Spleen (tissue), 11 donors: Measurements from ENCODE around the gene JAK2. TPM values are rescaled to one million over a fixed set of nuclear protein-coding genes. Genes with fewer than 3 reads are reported as not detected.

Experiments used
- DNase-seq: peaks from one replicate; pipeline ENCODE4 v3.0.0-alpha.2; 2020
- H3K27ac ChIP-seq, 8 donors: fragments of 200-600 bp; sonication (generic) in 7 of 8; 1 replicate in 4 of 8; 2 replicates in 4 of 8; pipeline versions ENCODE4 v1.5.0 to v1.8.0; 2016 to 2021; ENCODE audit warnings: inconsistent platforms in 4 of 8, mild to moderate bottlenecking in 4 of 8, moderate library complexity in 1 of 8
- H3K27me3 ChIP-seq, 7 donors: fragments of 200-600 bp; sonication (generic) in 6 of 7; replicated peaks in 1 of 7; 1 replicate in 4 of 7; 2 replicates in 3 of 7; pipeline versions ENCODE4 v1.5.0 to v1.8.0; 2016 to 2021; ENCODE audit warnings: inconsistent platforms in 3 of 7, mild to moderate bottlenecking in 1 of 7
- H3K36me3 ChIP-seq, 6 donors: fragments of 200-600 bp; sonication (generic) in 5 of 6; 1 replicate in 4 of 6; 2 replicates in 2 of 6; pipeline versions ENCODE4 v1.5.0 to v1.8.0; 2016 to 2021; ENCODE audit warnings: inconsistent platforms in 2 of 6
- H3K4me1 ChIP-seq, 6 donors: fragments of 200-600 bp; sonication (generic) in 5 of 6; 1 replicate in 3 of 6; 2 replicates in 3 of 6; pipeline versions ENCODE4 v1.5.0 to v1.8.0; 2016 to 2021; ENCODE audit warnings: inconsistent platforms in 3 of 6
- H3K4me3 ChIP-seq, 8 donors: fragments of 200-600 bp; sonication (generic) in 7 of 8; 1 replicate in 4 of 8; 2 replicates in 4 of 8; pipeline versions ENCODE4 v1.5.0 to v1.8.0; 2016 to 2021; ENCODE audit warnings: inconsistent platforms in 4 of 8, mild to moderate bottlenecking in 4 of 8, moderate library complexity in 2 of 8
- H3K9me3 ChIP-seq, 8 donors: fragments of 200-600 bp; sonication (generic) in 7 of 8; 1 replicate in 4 of 8; 2 replicates in 4 of 8; pipeline versions ENCODE4 v1.5.0 to v1.8.0; 2016 to 2021; ENCODE audit warnings: inconsistent platforms in 4 of 8
- POLR2A ChIP-seq, 3 donors: fragments of 450-650 bp; IDR thresholded peaks; one replicate each; pipeline ENCODE4 v1.5.1; 2017; ENCODE audit warnings: antibody characterized with exemption in 3 of 3, mild to moderate bottlenecking in 1 of 3
- POLR2AphosphoS5 ChIP-seq, 3 donors: sonication (generic); formaldehyde crosslinking; IDR thresholded peaks; one replicate each; pipeline ENCODE4 v1.5.1; 2017; ENCODE audit warnings: antibody characterized with exemption in 3 of 3
- WGBS, 5 donors: extraction: QIAGEN DNeasy Blood & Tissue Kit in 3 of 5; methylation state at CpG; one replicate each; pipeline versions ENCODE4 v1.1.5 to v1.1.7; 2013 to 2018; 5-methylcytosine and 5-hydroxymethylcytosine counted together
- intact Hi-C: fragments of 100-400 bp; cut with DNase I; formaldehyde crosslinking; loops from one replicate; pipeline ENCODE4 v1.15.0; 2023; ENCODE audit warnings: low total_unique reads
- polyA plus RNA-seq, 3 donors: library from polyadenylated mRNA; stranded (reverse); fragments of 200-250 nt; gene quantifications; one replicate each; pipeline ENCODE4 v1.2.1, GENCODE V29; 2013
- total RNA-seq, 7 donors: library from RNA; depleted of rRNA in 3 of 7; stranded (reverse); fragments of >200 nt in 3 of 7; fragmentation: NEBNext Ultra II Directional in 4 of 7; extraction: Animal tissue kit (Norgen Biotek cat#: 25700) in 4 of 7; gene quantifications; one replicate each; pipeline versions ENCODE4 v1.1.0 to v1.2.1, GENCODE V29; 2016 to 2021
- TF ChIP-seq, protein P1 (sequence below), 11 experiments: fragments of 200-600 bp in 7 of 11; fragments of 450-650 bp in 4 of 11; sonication (generic) in 4 of 11; IDR thresholded peaks in 8 of 11; conservative IDR thresholded peaks in 3 of 11; 1 replicate in 7 of 11; 2 replicates in 4 of 11; pipeline versions ENCODE4 v1.4.0 to v1.8.0; 2016 to 2021; ENCODE audit warnings: antibody characterized with exemption in 11 of 11, inconsistent platforms in 4 of 11, mild to moderate bottlenecking in 1 of 11
- donor health status: healthy with polysubstance abuse.
- donor health status: DM: no; HTN: no; CAD: no; lungs with moderate emphysema.
- donor health status: DM: no; HTN: no; CAD: no.
- donor health status: Bipolar disorder and iron deficiency.
- donor health status: healthy.
- donor health status: DM: no; HTN: no; CAD: no.
- donor health status: DM: yes; HTN: yes; CAD: no.

The JAK2 gene
- total and polyA plus RNA-seq, 10 donors: 7.1 to 61.2 (median 45.8) TPM

DNA sequence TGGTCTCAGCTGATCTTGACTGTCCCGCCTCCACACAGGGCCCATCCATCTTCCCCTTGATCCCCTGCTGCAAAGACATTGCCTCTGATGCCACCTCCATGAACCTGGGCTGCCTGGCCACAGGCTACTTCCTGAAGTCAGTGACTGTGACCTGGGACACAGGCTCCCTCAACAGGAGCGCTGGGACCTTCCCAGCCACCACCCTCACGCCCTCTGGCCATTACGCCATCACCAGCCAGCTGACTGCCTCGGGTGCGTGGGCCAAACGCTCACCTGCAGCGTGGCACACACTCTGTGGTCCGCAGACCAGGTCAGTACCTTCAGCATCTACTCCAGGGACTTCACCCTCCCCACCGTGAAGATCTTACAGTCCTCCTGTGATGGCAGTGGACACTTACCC, 128.5 kb downstream of the JAK2 start:
- Histone ChIP-seq H3K36me3 (peaks cover 0 to 43% (median 27%) of the 10 kb centered on the region in 6 donors), H3K27me3 (no peaks in the 10 kb centered on the region), H3K4me1 (no peaks in the 10 kb centered on the region), H3K4me3 (no peak overlapping the region), H3K9me3 (peaks cover 0 to 28% (median 10%) of the 10 kb centered on the region in 8 donors), H3K27ac (no peak overlapping the region)
- peak; percentile 63 for DNase-seq
- intact Hi-C loops: no loop called here
- peak in 2 of 3 donors; percentile 4 to 60 for TF ChIP-seq POLR2AphosphoS5 (IDR thresholded peaks at IDR 0.05)
- TF ChIP-seq, protein P1, sequence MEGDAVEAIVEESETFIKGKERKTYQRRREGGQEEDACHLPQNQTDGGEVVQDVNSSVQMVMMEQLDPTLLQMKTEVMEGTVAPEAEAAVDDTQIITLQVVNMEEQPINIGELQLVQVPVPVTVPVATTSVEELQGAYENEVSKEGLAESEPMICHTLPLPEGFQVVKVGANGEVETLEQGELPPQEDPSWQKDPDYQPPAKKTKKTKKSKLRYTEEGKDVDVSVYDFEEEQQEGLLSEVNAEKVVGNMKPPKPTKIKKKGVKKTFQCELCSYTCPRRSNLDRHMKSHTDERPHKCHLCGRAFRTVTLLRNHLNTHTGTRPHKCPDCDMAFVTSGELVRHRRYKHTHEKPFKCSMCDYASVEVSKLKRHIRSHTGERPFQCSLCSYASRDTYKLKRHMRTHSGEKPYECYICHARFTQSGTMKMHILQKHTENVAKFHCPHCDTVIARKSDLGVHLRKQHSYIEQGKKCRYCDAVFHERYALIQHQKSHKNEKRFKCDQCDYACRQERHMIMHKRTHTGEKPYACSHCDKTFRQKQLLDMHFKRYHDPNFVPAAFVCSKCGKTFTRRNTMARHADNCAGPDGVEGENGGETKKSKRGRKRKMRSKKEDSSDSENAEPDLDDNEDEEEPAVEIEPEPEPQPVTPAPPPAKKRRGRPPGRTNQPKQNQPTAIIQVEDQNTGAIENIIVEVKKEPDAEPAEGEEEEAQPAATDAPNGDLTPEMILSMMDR (IDR thresholded peaks at IDR 0.05 in 8 of 11, conservative IDR thresholded peaks at IDR 0.05 in 3 of 11): no peak
- 95 to 99% (median 99%) methylated on average over 10 of the region's 10 CpGs for WGBS, 5 donors

DNA sequence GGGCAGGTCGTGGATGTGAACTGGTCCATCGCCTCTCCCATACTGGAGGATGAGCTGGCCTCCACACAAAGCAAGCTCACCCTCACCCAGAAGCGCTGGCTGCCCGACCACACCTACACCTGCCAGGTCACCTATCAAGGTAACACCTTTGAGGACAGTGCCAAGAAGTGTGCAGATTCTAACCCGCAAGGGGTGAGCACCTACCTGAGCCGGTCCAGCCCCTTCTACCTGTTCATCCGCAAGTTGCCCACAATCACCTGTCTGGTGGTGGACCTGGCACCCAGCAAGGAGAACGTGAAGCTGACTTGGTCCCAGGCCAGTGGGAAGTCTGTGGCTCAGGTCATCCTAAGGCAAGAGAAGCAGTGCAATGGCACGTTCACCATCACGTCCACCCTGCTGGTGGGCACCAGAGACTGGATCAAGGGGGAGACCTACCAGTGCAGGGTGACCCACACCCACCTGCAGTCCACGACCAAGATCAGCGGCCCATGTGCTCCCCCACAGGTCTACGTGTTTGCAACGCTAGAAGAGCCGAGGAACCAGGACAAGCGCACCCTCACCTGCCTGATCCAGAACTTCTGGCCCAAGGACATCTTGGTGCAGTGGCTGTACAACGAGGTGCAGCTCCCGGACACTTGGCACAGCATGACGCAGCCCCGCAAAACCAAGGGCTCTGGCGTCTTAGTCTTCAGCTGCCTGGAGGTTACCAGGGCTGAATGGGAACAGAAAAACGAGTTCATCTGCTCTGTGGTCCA, 129.1 kb downstream of the JAK2 start:
- intact Hi-C loops: no loop called here
- Histone ChIP-seq H3K36me3 (peaks cover 0 to 41% (median 27%) of the 10 kb centered on the region in 6 donors), H3K9me3 (peaks cover 0 to 28% (median 10%) of the 10 kb centered on the region in 8 donors), H3K27ac (no peak overlapping the region), H3K27me3 (no peaks in the 10 kb centered on the region), H3K4me3 (no peak overlapping the region), H3K4me1 (no peaks in the 10 kb centered on the region)
- peak; percentile 56 for DNase-seq
- TF ChIP-seq POLR2AphosphoS5 (IDR thresholded peaks at IDR 0.05) (peak in 1 of 3 donors; percentile 3), POLR2A (IDR thresholded peaks at IDR 0.05) (no peak)
- TF ChIP-seq, protein P1 (IDR thresholded peaks at IDR 0.05 in 8 of 11, conservative IDR thresholded peaks at IDR 0.05 in 3 of 11): no peak
- 97 to 100% (median 98%) methylated on average over 10 to 22 of the region's 22 CpGs for WGBS, 5 donors

DNA sequence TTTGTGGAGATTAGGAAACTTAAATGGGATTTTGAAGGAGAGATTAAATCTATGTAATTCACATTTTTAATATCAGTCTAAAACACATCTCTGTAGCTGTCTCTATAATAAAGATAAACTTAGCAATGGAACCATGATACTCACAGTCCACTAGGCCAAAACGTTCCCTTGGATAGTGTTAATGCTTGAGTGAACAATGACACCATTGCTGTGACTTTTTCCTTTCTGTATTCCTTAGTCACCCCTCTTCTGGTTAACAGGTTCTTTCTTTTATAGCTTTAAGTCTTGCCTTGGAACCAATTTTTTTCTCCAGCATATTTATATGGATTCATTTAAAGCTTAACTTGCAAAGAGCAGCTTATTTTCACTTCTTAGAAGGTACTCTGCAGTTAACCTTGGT, 137.0 kb downstream of the JAK2 start:
- Histone ChIP-seq H3K9me3 (no peaks in the 10 kb centered on the region), H3K36me3 (peaks cover 0 to 73% (median 27%) of the 10 kb centered on the region in 6 donors), H3K27ac (no peak overlapping the region), H3K4me3 (no peak overlapping the region), H3K27me3 (no peaks in the 10 kb centered on the region), H3K4me1 (no peaks in the 10 kb centered on the region)
- no peak for DNase-seq
- intact Hi-C loops: no loop called here
- WGBS, 5 donors: 81 to 95% (median 94%) methylated on average over 1 of the region's 1 CpG
- TF ChIP-seq POLR2A (IDR thresholded peaks at IDR 0.05): no peak
- TF ChIP-seq, protein P1 (IDR thresholded peaks at IDR 0.05 in 8 of 11, conservative IDR thresholded peaks at IDR 0.05 in 3 of 11): no peak
- no peak for TF ChIP-seq POLR2AphosphoS5 (IDR thresholded peaks at IDR 0.05)

DNA sequence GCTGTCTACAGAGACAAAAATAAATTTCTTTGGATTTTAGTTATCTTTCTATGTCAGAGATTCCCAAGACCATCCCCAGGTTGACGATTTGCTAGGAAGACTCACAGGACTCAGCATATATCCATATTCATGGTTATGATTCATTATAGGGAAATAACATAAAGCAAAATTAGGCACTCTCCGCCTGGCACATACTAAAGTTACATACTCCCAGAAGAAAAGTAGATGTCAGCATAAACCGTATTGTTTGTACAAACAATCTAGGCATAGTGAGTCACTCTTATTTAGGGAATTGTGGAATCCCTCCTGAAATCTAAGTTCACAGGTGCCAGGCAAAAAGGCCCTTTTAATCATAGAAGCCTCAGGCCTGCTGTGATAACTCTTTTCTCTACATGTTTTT, 137.4 kb downstream of the JAK2 start:
- no peak for DNase-seq
- TF ChIP-seq POLR2AphosphoS5 (IDR thresholded peaks at IDR 0.05) (no peak), POLR2A (IDR thresholded peaks at IDR 0.05) (no peak)
- TF ChIP-seq, protein P1 (IDR thresholded peaks at IDR 0.05 in 8 of 11, conservative IDR thresholded peaks at IDR 0.05 in 3 of 11): no peak
- no peaks in the 10 kb centered on the region for H3K9me3 ChIP-seq
- intact Hi-C loops: no loop called here
- H3K4me3 ChIP-seq: no peak overlapping the region
- WGBS, 5 donors: 88 to 95% (median 93%) methylated on average over 3 of the region's 3 CpGs
- no peak overlapping the region for H3K27ac ChIP-seq
- no peaks in the 10 kb centered on the region for H3K4me1 ChIP-seq
- H3K36me3 ChIP-seq: peaks cover 0 to 74% (median 29%) of the 10 kb centered on the region in 6 donors
- no peaks in the 10 kb centered on the region for H3K27me3 ChIP-seq
